Suprapubic skin (tissue), 4 donors: ENCODE results near the gene CUBN.
A peak's percentile ranks its signal among the peaks of the same experiment; 100 is the strongest.

Source experiments
- CTCF ChIP-seq, 2 donors: fragments of 200-600 bp in 1 of 2; fragments of 450-650 bp in 1 of 2; sonication (generic) in 1 of 2; IDR thresholded peaks; one replicate each; pipeline ENCODE4 v1.5.1; 2016 to 2019; ENCODE audit warnings: antibody characterized with exemption in 2 of 2, mild to moderate bottlenecking in 1 of 2, moderate library complexity in 1 of 2
- EP300 ChIP-seq: sonication (generic); formaldehyde crosslinking; IDR thresholded peaks from one replicate; pipeline ENCODE4 v1.6.1; 2017; ENCODE audit warnings: antibody characterized with exemption
- POLR2AphosphoS5 ChIP-seq, 3 donors: sonication (generic); formaldehyde crosslinking; IDR thresholded peaks; one replicate each; pipeline ENCODE4 v1.6.1; 2017; ENCODE audit warnings: antibody characterized with exemption in 3 of 3

- TF ChIP-seq CTCF (IDR thresholded peaks at IDR 0.05) (no peak), EP300 (no peak), POLR2AphosphoS5 (IDR thresholded peaks at IDR 0.05) (peak in 2 of 3 donors; percentile 50 to 77)
Measured at GRCh38 chr10:17029581-17030271, 99.9 kb downstream of the CUBN start.
